GM18858 (cell line): ENCODE data around the gene SMIM7.

Experiments
- ATAC-seq: cut with Tn5 transposase; IDR thresholded peaks from one replicate; pipeline ENCODE4 v1.9.1; 2021; ENCODE audit not compliant: unreplicated experiment

Gene SMIM7

GRCh38 chr19:16623066-16623465, 36.9 kb downstream of the SMIM7 start:
- no peak for ATAC-seq

- ATAC-seq: no peak
These were observed 38.7 kb downstream of the SMIM7 start for GRCh38 chr19:16621165-16621800.

- ATAC-seq: no peak
These were observed 39.4 kb downstream of the SMIM7 start for GRCh38 chr19:16620584-16620983.

- ATAC-seq: no peak
These were observed 39.9 kb downstream of the SMIM7 start for GRCh38 chr19:16620018-16620417.

GRCh38 chr19:16619457-16619856, 40.5 kb downstream of the SMIM7 start:
- no peak for ATAC-seq

GRCh38 chr19:16618248-16618647, 41.7 kb downstream of the SMIM7 start:
- ATAC-seq: no peak

- no peak for ATAC-seq
These were observed 44.1 kb downstream of the SMIM7 start for GRCh38 chr19:16615808-16616207.

GRCh38 chr19:16614941-16615340, 45.0 kb downstream of the SMIM7 start:
- ATAC-seq: no peak

GRCh38 chr19:16613841-16614240, 46.1 kb downstream of the SMIM7 start:
- ATAC-seq: no peak

- ATAC-seq: no peak
These were observed 47.3 kb downstream of the SMIM7 start for GRCh38 chr19:16612636-16613035.

GRCh38 chr19:16611121-16611520, 48.8 kb downstream of the SMIM7 start:
- no peak for ATAC-seq

- ATAC-seq: no peak
These were observed 50.3 kb downstream of the SMIM7 start for GRCh38 chr19:16609511-16610200.

GRCh38 chr19:16608290-16608739, 51.6 kb downstream of the SMIM7 start:
- ATAC-seq: no peak

- no peak for ATAC-seq
These were observed 52.1 kb downstream of the SMIM7 start for GRCh38 chr19:16607819-16608218.

GRCh38 chr19:16605553-16605994, 54.4 kb downstream of the SMIM7 start:
- ATAC-seq: no peak

GRCh38 chr19:16605115-16605514, 54.8 kb downstream of the SMIM7 start:
- ATAC-seq: no peak

- ATAC-seq: no peak
These were observed 55.3 kb downstream of the SMIM7 start for GRCh38 chr19:16604615-16605014.

GRCh38 chr19:16603090-16603489, 56.9 kb downstream of the SMIM7 start:
- no peak for ATAC-seq

GRCh38 chr19:16601378-16602052, 58.4 kb downstream of the SMIM7 start:
- ATAC-seq: no peak

- no peak for ATAC-seq
These were observed 59.1 kb downstream of the SMIM7 start for GRCh38 chr19:16600824-16601223.

- no peak for ATAC-seq
These were observed 60.1 kb downstream of the SMIM7 start for GRCh38 chr19:16599655-16600346.
